Liver (tissue), 3 donors: ENCODE measurements around the gene TBC1D10B.

ENCODE experiments used
- NR2F2 ChIP-seq: IDR thresholded peaks from 2 replicates; pipeline ENCODE4 v1.6.1; 2016; ENCODE audit warnings: antibody characterized with exemption
- RAD21 ChIP-seq, 2 donors: IDR thresholded peaks; 2 replicates each; pipeline ENCODE4 v1.6.1; 2016; ENCODE audit warnings: antibody characterized with exemption in 2 of 2, mild to moderate bottlenecking in 2 of 2
- TF ChIP-seq, protein P1 (sequence below): fragments of 150-350 bp; IDR thresholded peaks from 2 replicates; pipeline ENCODE4 v1.5.1; 2017; ENCODE audit warnings: improper control_type of control experiment, low read depth, low read length; ENCODE audit not compliant: missing input control
- TF ChIP-seq, protein P2 (sequence below): IDR thresholded peaks from 2 replicates; pipeline ENCODE4 v1.6.1; 2016; ENCODE audit warnings: antibody characterized with exemption
- donor health status: healthy.
- donor health status: healthy.

DNA sequence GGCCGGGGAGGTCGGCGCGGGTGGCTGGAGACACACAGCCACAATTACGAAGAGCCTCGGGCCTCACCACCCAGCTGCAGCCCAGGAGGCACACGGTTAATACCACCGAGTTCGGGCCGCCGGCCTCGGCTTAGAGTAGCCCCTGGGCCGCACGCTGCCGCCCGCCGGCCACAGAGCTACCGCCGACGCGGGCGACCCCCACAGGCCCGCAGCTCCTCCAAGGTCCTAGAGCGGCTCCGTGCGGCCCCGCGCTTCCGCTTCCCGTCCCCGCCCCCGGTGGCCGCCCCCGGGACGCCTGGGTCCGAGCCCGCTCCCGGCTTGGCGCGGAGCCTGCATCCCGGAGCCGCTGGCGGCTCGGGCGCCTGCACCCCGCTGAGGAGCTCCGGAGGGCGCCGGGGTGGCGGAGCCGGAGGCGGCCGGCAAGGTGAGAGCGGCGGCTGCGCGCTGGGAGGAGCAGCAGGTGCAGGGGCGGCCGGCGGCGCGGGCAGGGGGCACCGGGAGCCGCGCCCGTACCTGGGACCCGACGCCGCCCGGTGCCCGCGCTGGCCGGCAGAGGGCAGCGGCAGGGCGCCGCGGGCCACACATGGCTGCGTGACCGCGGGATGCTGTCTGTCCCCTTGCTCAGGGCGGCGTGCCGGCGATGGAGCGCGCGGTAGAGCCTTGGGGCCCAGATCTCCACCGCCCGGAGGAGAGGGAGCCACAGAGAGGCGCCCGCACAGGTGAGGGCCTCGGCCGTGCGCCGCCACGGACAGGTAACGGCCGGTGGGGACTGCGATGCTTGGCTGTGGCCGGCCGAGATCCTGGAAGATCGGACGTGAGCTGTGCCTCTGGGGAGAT is 25.1 kb upstream of the TBC1D10B start, which contains the start of gene ZNF48:
- TF ChIP-seq, protein P1, sequence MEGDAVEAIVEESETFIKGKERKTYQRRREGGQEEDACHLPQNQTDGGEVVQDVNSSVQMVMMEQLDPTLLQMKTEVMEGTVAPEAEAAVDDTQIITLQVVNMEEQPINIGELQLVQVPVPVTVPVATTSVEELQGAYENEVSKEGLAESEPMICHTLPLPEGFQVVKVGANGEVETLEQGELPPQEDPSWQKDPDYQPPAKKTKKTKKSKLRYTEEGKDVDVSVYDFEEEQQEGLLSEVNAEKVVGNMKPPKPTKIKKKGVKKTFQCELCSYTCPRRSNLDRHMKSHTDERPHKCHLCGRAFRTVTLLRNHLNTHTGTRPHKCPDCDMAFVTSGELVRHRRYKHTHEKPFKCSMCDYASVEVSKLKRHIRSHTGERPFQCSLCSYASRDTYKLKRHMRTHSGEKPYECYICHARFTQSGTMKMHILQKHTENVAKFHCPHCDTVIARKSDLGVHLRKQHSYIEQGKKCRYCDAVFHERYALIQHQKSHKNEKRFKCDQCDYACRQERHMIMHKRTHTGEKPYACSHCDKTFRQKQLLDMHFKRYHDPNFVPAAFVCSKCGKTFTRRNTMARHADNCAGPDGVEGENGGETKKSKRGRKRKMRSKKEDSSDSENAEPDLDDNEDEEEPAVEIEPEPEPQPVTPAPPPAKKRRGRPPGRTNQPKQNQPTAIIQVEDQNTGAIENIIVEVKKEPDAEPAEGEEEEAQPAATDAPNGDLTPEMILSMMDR, result peak; percentile 33
- TF ChIP-seq RAD21 (IDR thresholded peaks at IDR 0.05) (peak; percentile 14 to 43), NR2F2 (no peak)
- TF ChIP-seq, protein P2, sequence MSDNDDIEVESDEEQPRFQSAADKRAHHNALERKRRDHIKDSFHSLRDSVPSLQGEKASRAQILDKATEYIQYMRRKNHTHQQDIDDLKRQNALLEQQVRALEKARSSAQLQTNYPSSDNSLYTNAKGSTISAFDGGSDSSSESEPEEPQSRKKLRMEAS, result no peak
